ENCODE data around the gene CCDC107.
A peak's percentile ranks its signal among the peaks of the same experiment; 100 is the strongest.
"Not testable (repeated sequence)": the region's sequence is repeated elsewhere in the genome, so short reads cannot be mapped to it uniquely, and the experiment has no call there.

CCDC107 gene

GRCh38 chr9:35639225-35639624 lies 18.9 kb upstream of the CCDC107 start:
- not testable (repeated sequence) for DNase-seq

GRCh38 chr9:35639631-35640030 lies 18.5 kb upstream of the CCDC107 start:
- no peak for DNase-seq

GRCh38 chr9:35640431-35640830 lies 17.7 kb upstream of the CCDC107 start:
- not testable (repeated sequence) for DNase-seq

GRCh38 chr9:35641478-35641877 lies 16.6 kb upstream of the CCDC107 start:
- DNase-seq, result not testable (repeated sequence)

GRCh38 chr9:35643046-35643445 lies 15.0 kb upstream of the CCDC107 start:
- DNase-seq, result no peak

GRCh38 chr9:35645736-35646135 lies 12.4 kb upstream of the CCDC107 start:
- DNase-seq, result not testable (repeated sequence)

- no peak for DNase-seq
Measured at GRCh38 chr9:35646153-35646532, 11.9 kb upstream of the CCDC107 start.

GRCh38 chr9:35646533-35647265 lies 11.4 kb upstream of the CCDC107 start:
- peak; percentile 92 for DNase-seq

- peak; percentile 49 for DNase-seq
Measured at GRCh38 chr9:35649431-35650340, 8.4 kb upstream of the CCDC107 start.

GRCh38 chr9:35650341-35651158 lies 7.5 kb upstream of the CCDC107 start, which contains the start of gene SIT1:
SIT1 (minus strand) TSS chr9:35650931; CDS start chr9:35650853, 78 bp downstream.
- peak; percentile 48 for DNase-seq

GRCh38 chr9:35651956-35652828 lies 5.9 kb upstream of the CCDC107 start:
- DNase-seq, result no peak

- no peak for DNase-seq
Measured at GRCh38 chr9:35652829-35653209, 5.3 kb upstream of the CCDC107 start.

GRCh38 chr9:35653611-35654010 lies 4.5 kb upstream of the CCDC107 start:
- DNase-seq, result no peak

GRCh38 chr9:35656348-35656747 lies 1.7 kb upstream of the CCDC107 start:
- no peak for DNase-seq

- no peak for DNase-seq
Measured at GRCh38 chr9:35656831-35657545, 1.1 kb upstream of the CCDC107 start.

- DNase-seq, result peak; percentile 91
Measured at GRCh38 chr9:35657546-35658136, 451 bp upstream of the CCDC107 start, which contains the start of gene RMRP. RMRP (minus strand) TSS chr9:35658019.

- DNase-seq, result no peak
Measured at GRCh38 chr9:35658968-35659220, 802 bp downstream of the CCDC107 start.

- no peak for DNase-seq
Measured at GRCh38 chr9:35659340-35659739, 1.2 kb downstream of the CCDC107 start.

- DNase-seq, result no peak
Measured at GRCh38 chr9:35660966-35661415, 2.9 kb downstream of the CCDC107 start.

GRCh38 chr9:35661756-35662350 lies 3.8 kb downstream of the CCDC107 start:
- peak; percentile 71 for DNase-seq

- DNase-seq, result no peak
Measured at GRCh38 chr9:35662437-35662836, 4.3 kb downstream of the CCDC107 start.

All from CD4-positive, alpha-beta T cell treated with Interleukin-12 subunit alpha and Interleukin-12 subunit beta, for 1 hour (primary cell).